DND-41 (cell line): ENCODE results near the gene ARHGAP21.

Experiments used
- EZH2 ChIP-seq: IDR thresholded peaks from 3 replicates; pipeline ENCODE4 v1.6.1; 2012; ENCODE audit warnings: borderline replicate concordance, low read depth, mild to moderate bottlenecking, moderate library complexity, low read length, inconsistent platforms; ENCODE audit not compliant: severe bottlenecking
- TF ChIP-seq, protein P1 (sequence below): IDR thresholded peaks from 2 replicates; pipeline ENCODE4 v1.5.1; 2012; ENCODE audit warnings: borderline replicate concordance, low read length, moderate library complexity, mild to moderate bottlenecking; ENCODE audit not compliant: poor library complexity, severe bottlenecking; ENCODE audit errors: extremely low read depth

DNA sequence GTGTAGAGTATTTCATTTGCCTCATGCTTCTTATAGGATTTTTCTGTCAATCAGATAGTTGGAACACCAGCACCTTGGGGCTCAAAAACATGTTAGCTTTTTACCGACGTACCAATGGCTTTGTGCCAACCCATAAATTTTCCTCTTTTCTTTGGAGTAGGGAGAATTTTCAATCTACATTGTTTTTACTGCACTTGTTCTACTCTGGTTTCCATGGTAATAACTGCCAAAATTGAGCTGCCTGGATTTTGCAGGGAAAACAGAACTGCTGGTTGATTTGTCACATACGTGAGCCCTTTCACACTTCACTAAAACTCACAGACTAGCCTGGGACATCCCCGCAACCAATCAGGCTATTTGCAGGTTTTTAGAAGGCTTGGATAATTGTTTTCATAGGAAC, 189.7 kb downstream of the ARHGAP21 start:
- TF ChIP-seq, protein P1, sequence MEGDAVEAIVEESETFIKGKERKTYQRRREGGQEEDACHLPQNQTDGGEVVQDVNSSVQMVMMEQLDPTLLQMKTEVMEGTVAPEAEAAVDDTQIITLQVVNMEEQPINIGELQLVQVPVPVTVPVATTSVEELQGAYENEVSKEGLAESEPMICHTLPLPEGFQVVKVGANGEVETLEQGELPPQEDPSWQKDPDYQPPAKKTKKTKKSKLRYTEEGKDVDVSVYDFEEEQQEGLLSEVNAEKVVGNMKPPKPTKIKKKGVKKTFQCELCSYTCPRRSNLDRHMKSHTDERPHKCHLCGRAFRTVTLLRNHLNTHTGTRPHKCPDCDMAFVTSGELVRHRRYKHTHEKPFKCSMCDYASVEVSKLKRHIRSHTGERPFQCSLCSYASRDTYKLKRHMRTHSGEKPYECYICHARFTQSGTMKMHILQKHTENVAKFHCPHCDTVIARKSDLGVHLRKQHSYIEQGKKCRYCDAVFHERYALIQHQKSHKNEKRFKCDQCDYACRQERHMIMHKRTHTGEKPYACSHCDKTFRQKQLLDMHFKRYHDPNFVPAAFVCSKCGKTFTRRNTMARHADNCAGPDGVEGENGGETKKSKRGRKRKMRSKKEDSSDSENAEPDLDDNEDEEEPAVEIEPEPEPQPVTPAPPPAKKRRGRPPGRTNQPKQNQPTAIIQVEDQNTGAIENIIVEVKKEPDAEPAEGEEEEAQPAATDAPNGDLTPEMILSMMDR = no peak
- no peak for TF ChIP-seq EZH2
